ENCODE measurements around the gene ARHGAP4. TPM values are rescaled to one million over a fixed set of nuclear protein-coding genes. Genes with fewer than 3 reads are reported as not detected.

The ARHGAP4 gene
- 57.8 TPM for polyA plus RNA-seq (2012; ENCODE audit: low read depth, missing spikeins)

DNA sequence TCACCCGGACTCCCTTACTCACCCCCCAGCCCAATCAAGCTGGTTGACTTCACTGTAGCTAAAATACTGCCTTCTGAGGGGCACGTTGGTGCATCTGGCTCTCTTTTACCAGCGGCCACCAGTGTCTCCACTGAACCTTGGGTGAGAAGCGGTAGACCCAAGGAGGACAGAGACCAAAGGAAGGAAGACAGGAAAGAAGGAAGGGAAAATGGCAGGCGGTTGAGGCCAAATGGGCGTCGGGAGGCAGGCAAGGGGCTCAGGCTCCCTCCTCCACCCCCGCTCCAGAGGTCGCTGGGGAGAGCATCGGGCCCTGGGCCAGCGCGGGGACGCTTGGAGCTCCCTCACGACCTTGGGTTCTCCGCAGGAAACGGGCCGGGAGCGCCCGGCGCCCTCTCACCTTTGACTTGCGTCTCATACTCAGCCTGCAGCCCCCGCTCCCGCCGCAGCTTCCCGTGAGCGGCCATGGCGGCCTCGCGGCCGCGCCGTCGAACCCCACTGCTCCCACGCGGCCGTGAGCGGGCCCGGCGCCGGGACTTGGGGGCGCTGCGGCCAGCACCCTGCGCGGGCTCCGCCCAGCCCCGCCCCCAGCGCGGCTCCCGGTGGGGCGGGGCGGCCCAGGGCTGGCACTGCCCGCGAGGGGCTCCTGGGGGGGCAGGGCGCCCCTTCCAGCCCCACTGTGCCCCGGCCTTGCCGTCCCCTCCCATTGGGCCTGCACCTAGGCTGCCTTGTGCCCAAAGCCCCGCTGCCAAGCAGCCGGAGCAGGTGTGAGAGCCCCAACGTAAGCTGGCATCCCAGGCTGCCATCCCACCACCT is at the start of gene ARHGAP4:
ARHGAP4 (minus strand) TSS at position 526 of the 813 bp plus-strand sequence; CDS start at position 464, 62 bp downstream.
- no peak for DNase-seq (ENCODE audit: insufficient read length, low spot score)
- FAIRE-seq = no peak
- TF ChIP-seq POLR2AphosphoS5 (IDR thresholded peaks at IDR 0.05; ENCODE audit: low read depth, low read length) = peak; percentile 92
- TF ChIP-seq PAX5 (IDR thresholded peaks at IDR 0.05; ENCODE audit: insufficient read depth, low read length, severe bottlenecking) = no peak
- TF ChIP-seq POLR2A (IDR thresholded peaks at IDR 0.05; ENCODE audit: low read depth, low read length) = peak; percentile 77
- TF ChIP-seq TAF1 (IDR thresholded peaks at IDR 0.05; ENCODE audit: low read depth, low read length) = no peak
- no peak for TF ChIP-seq SPI1 (IDR thresholded peaks at IDR 0.05; ENCODE audit: low read depth, low read length)
- TF ChIP-seq POU2F2 (IDR thresholded peaks at IDR 0.05; ENCODE audit: low read depth, low read length) = peak; percentile 10

DNA sequence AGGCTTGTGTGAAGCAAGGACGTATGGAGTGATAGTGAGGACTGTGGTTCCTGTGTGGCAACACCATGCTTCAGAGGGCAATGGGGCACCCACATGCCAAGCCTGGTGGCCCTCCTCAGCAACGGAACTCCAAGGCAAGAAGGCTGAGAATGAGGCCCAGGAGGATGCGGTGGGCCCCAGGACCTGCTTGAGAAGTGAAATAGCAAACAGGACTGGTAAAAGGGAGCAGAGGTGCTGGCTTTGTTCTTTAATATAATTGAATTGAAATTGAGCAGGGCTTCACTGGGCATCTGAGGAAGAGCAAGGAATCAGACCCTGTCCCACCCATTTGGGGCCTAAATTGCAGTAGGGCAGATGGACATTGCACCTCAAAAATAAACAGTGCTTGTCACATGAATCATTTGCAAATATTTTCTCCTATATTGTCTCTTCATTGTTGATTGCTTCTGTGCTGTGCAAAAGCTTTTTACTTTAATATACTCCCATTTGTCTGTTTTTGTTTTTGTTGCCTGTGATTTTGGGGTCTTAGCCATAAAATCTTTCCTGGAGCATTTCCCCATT is 48.7 kb upstream of the ARHGAP4 start:
- TF ChIP-seq SPI1 (IDR thresholded peaks at IDR 0.05; ENCODE audit: low read depth, low read length) (no peak), POLR2A (IDR thresholded peaks at IDR 0.05; ENCODE audit: low read depth, low read length) (no peak), POLR2AphosphoS5 (IDR thresholded peaks at IDR 0.05; ENCODE audit: low read depth, low read length) (no peak), PAX5 (IDR thresholded peaks at IDR 0.05; ENCODE audit: insufficient read depth, low read length, severe bottlenecking) (no peak), POU2F2 (IDR thresholded peaks at IDR 0.05; ENCODE audit: low read depth, low read length) (no peak), TAF1 (IDR thresholded peaks at IDR 0.05; ENCODE audit: low read depth, low read length) (no peak)
- FAIRE-seq = no peak
- DNase-seq (ENCODE audit: insufficient read length, low spot score) = no peak

- DNase-seq (ENCODE audit: insufficient read length, low spot score) (no peak), FAIRE-seq (peak; percentile 89)
- TF ChIP-seq SPI1 (IDR thresholded peaks at IDR 0.05; ENCODE audit: low read depth, low read length) (no peak), PAX5 (IDR thresholded peaks at IDR 0.05; ENCODE audit: insufficient read depth, low read length, severe bottlenecking) (no peak), POLR2AphosphoS5 (IDR thresholded peaks at IDR 0.05; ENCODE audit: low read depth, low read length) (no peak)
These were observed 48.1 kb upstream of the ARHGAP4 start for GRCh38 chrX:153974003-153974725.

DNA sequence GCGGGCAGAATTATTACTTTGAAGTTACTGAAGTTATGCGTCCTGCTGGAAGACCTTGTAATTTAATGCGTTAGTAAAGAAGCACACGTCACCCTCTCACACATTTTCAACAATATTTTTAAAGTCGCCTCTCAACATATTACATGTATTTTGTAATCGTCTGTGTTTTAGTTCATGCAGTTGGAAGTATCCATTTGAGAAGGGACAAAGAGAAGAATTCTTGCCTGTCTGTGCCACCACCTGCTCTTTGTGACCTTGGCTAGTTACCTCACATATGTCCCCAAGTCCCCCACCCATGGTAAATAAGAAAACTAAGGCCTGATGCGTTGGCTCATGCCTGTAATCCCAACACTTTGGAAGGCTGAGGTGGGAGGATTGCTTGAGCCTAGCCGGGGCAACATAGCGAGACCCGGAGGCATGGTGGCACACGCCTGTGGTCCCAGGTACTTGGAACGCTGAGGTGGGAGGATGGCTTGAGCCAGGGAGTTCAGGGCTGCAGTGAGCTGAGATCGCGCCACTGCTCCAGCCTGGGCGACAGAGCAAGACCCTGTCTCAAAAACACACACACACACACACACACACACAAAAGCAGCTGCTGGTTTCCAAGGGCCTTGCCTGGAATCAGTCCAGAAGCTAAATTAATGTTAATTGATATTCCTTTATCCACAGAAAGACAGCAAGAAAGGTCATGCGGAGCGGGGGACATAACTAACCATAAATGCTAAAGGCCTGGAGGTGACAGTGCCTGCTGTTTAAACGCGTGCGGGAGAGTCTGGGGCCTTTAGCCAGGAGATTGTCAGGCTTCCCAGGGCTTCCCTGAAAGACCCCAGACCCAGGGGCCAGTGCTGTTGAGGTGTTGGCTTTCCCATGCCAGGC is 47.3 kb upstream of the ARHGAP4 start:
- FAIRE-seq (peak; percentile 64), DNase-seq (ENCODE audit: insufficient read length, low spot score) (no peak)
- TF ChIP-seq POLR2A (IDR thresholded peaks at IDR 0.05; ENCODE audit: low read depth, low read length) (no peak), POLR2AphosphoS5 (IDR thresholded peaks at IDR 0.05; ENCODE audit: low read depth, low read length) (no peak), POU2F2 (IDR thresholded peaks at IDR 0.05; ENCODE audit: low read depth, low read length) (no peak), SPI1 (IDR thresholded peaks at IDR 0.05; ENCODE audit: low read depth, low read length) (no peak), PAX5 (IDR thresholded peaks at IDR 0.05; ENCODE audit: insufficient read depth, low read length, severe bottlenecking) (no peak), TAF1 (IDR thresholded peaks at IDR 0.05; ENCODE audit: low read depth, low read length) (no peak)

DNA sequence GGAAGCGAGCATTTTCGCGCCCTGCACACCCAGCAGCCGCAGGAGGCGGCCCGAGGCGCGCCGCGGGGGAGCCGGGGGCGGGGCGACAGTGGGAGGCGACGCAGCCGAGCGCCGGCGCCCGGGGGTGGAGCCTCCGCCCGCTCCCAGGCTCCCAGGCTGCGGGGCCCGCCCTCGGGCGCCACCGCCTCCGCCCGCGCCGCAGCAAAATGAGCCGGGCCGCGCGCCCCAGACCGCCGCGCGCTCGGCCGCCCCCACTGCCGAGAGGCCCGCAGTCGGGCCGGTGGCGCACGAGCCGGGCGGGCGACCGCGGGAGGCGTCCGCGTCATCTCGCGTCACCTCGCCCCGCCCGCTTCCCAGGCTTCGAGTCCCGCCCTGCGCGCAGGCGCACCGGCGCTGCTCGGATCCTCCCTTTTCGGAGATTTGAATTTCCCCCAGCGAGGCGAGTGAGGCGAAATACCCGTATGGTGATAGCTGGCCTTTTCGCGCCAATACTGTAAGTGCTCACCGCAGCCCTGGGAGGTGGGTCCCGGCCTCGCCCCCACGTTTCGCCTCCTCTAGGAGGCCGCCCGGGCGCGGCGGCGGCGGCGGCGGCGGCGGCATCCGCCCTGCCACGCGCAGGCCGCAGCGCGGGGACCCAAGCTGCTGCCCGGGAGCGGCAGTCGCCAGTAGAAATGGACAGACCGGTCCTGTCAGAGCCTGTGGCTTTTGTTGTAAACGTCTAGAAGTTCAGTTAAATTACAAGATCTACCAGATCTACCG is 46.5 kb upstream of the ARHGAP4 start, which contains the start of gene TMEM187:
TMEM187 (plus strand) TSS at position 387 of the 759 bp plus-strand sequence. CDS start 9,309 bp downstream, outside the sequence.
- FAIRE-seq = no peak
- peak; percentile 69 for DNase-seq (ENCODE audit: insufficient read length, low spot score)
- TF ChIP-seq SPI1 (IDR thresholded peaks at IDR 0.05; ENCODE audit: low read depth, low read length) (no peak), POLR2A (IDR thresholded peaks at IDR 0.05; ENCODE audit: low read depth, low read length) (peak; percentile 42; the same call in 1 of the 2 replicates)

DNA sequence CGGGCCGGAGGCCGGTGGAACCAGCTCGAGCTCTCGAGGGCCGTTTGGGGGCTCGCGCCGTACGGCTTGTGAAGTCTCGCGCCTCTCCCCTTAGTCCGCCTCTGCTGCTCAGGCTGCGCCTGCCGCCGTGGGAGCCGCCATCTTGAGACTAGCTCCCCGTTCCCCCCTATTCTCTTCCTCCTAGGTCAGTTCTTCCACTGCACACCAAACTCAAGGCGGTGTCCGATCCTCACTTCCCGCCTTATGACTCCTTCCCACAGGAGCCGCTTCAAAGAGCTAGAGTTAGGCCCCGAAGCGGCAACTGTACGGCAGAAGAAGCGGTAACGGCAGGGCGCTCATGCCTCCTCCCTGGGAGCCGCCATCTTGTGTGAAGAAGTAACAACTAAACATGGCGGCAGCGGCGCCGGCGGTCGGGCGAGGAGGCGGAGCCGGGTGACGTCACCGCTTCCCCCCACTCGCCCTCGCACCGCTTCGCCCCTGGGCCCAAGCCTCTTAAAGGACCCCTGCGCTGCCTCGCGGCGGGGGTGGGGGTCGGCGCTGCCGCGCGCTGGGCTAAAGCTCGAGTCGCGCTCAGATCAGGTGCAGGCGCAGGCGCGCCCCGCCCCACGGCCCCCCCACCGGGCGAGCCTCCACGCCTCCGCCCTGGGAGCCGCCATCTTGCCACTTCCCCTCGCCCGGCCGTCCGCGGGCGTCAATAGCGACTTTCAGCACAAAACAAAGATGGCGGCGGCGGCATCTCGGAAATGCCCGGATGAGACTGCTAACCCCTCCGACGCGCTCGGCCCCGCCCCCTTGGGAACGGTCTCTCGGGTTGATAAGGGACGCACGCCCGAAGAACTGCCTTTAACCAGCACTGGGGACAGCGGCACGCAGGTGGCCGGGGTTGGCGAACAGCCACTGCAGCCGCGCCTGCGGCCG is 45.6 kb upstream of the ARHGAP4 start, which contains the start of gene HCFC1:
HCFC1 (minus strand) TSS at position 369 of the 918 bp plus-strand sequence. CDS start 978 bp downstream, outside the sequence.
- DNase-seq (ENCODE audit: insufficient read length, low spot score) (peak; percentile 53), FAIRE-seq (peak; percentile 100)
- 0 out of 2 replicates have a peak, but pooled peaks have one; percentile 22 for TF ChIP-seq SPI1 (IDR thresholded peaks at IDR 0.05; ENCODE audit: low read depth, low read length)
- no peak for TF ChIP-seq PAX5 (IDR thresholded peaks at IDR 0.05; ENCODE audit: insufficient read depth, low read length, severe bottlenecking)
- 0 out of 2 replicates have a peak, but pooled peaks have one; percentile 7 for TF ChIP-seq POU2F2 (IDR thresholded peaks at IDR 0.05; ENCODE audit: low read depth, low read length)
- TF ChIP-seq TAF1 (IDR thresholded peaks at IDR 0.05; ENCODE audit: low read depth, low read length) = peak; percentile 69
- peak; percentile 82 for TF ChIP-seq POLR2AphosphoS5 (IDR thresholded peaks at IDR 0.05; ENCODE audit: low read depth, low read length)
- TF ChIP-seq POLR2A (IDR thresholded peaks at IDR 0.05; ENCODE audit: low read depth, low read length) = peak; percentile 47

GRCh38 chrX:153971124-153971449 is 45.0 kb upstream of the ARHGAP4 start:
- DNase-seq (ENCODE audit: insufficient read length, low spot score) (peak; percentile 79), FAIRE-seq (no peak)
- TF ChIP-seq POU2F2 (IDR thresholded peaks at IDR 0.05; ENCODE audit: low read depth, low read length) (no peak), TAF1 (IDR thresholded peaks at IDR 0.05; ENCODE audit: low read depth, low read length) (no peak), PAX5 (IDR thresholded peaks at IDR 0.05; ENCODE audit: insufficient read depth, low read length, severe bottlenecking) (no peak), POLR2AphosphoS5 (IDR thresholded peaks at IDR 0.05; ENCODE audit: low read depth, low read length) (no peak), SPI1 (IDR thresholded peaks at IDR 0.05; ENCODE audit: low read depth, low read length) (no peak), POLR2A (IDR thresholded peaks at IDR 0.05; ENCODE audit: low read depth, low read length) (no peak; the same call in 1 of the 2 replicates)
